Measurements from ENCODE around the gene PRRG2. TPM values are rescaled to one million over a fixed set of nuclear protein-coding genes. Genes with fewer than 3 reads are reported as not detected.

PRRG2 gene
- total RNA-seq, 4 donors from 2014 or later: 13.8 to 21.2 (median 16.7) TPM

DNA sequence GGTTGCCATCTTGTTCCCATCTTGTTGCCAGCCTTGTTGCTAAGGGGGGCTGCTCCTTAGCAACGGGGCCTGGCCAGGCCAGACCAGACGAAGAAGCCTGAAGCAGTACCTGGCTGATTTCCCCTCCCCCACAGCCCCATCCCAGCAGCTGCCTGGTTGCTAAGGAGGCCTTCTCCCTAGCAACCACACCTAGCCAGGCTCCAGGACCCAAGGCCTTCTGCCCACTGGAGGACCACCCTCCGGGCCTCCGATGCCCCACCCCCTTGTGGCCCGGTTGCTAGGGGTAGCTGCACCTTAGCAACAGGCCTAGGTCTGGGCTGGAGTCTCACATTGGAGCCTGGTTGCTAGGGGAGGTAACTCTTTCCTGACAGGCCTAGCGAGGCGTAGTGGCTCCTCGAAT lies 3.9 kb downstream of the PRRG2 start:
- Histone ChIP-seq H3K4me1 (peaks cover 12% of the 10 kb centered on the region), H3K27me3 (no peaks in the 10 kb centered on the region), H3K9me3 (no peaks in the 10 kb centered on the region), H3K4me3 (no peak overlapping the region), H3K36me3 (no peaks in the 10 kb centered on the region), H3K27ac (no peak overlapping the region)
- TF ChIP-seq POLR2A (IDR thresholded peaks at IDR 0.05) (no peak), EP300 (IDR thresholded peaks at IDR 0.05) (no peak)
- TF ChIP-seq, protein P1, sequence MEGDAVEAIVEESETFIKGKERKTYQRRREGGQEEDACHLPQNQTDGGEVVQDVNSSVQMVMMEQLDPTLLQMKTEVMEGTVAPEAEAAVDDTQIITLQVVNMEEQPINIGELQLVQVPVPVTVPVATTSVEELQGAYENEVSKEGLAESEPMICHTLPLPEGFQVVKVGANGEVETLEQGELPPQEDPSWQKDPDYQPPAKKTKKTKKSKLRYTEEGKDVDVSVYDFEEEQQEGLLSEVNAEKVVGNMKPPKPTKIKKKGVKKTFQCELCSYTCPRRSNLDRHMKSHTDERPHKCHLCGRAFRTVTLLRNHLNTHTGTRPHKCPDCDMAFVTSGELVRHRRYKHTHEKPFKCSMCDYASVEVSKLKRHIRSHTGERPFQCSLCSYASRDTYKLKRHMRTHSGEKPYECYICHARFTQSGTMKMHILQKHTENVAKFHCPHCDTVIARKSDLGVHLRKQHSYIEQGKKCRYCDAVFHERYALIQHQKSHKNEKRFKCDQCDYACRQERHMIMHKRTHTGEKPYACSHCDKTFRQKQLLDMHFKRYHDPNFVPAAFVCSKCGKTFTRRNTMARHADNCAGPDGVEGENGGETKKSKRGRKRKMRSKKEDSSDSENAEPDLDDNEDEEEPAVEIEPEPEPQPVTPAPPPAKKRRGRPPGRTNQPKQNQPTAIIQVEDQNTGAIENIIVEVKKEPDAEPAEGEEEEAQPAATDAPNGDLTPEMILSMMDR (IDR thresholded peaks at IDR 0.05): no peak
- no peak for DNase-seq (ENCODE audit: low spot score in 2 of 2)
- 65% methylated on average over 2 of the region's 8 CpGs for WGBS

DNA sequence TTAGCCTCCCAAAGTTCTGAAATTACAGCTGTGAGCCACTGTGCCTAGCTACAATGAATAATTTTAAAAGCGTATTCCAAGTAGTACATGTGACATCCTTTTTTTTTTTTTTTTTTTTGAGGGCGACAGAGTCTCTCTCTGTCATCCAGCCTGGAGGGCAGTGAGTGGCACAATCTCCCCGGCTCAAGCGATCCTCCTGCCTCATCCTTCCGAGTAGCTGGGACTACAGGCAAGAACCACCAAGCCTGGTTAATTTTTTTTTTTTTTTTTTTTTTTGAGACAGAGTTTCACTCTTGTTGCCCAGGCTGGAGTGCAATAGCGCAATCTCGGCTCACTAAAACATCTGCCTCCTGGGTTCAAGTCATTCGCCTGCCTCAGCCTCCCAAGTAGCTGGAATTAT lies 6.1 kb downstream of the PRRG2 start:
- no peak for DNase-seq (ENCODE audit: low spot score in 2 of 2)
- Histone ChIP-seq H3K27ac (no peak overlapping the region), H3K9me3 (no peaks in the 10 kb centered on the region), H3K4me1 (peaks cover 15% of the 10 kb centered on the region), H3K27me3 (no peaks in the 10 kb centered on the region), H3K4me3 (no peak overlapping the region), H3K36me3 (no peaks in the 10 kb centered on the region)
- TF ChIP-seq, protein P1 (IDR thresholded peaks at IDR 0.05): no peak
- TF ChIP-seq POLR2A (IDR thresholded peaks at IDR 0.05) (no peak), EP300 (IDR thresholded peaks at IDR 0.05) (no peak), POLR2AphosphoS5 (IDR thresholded peaks at IDR 0.05) (no peak)
- 71% methylated on average over 8 of the region's 8 CpGs for WGBS

DNA sequence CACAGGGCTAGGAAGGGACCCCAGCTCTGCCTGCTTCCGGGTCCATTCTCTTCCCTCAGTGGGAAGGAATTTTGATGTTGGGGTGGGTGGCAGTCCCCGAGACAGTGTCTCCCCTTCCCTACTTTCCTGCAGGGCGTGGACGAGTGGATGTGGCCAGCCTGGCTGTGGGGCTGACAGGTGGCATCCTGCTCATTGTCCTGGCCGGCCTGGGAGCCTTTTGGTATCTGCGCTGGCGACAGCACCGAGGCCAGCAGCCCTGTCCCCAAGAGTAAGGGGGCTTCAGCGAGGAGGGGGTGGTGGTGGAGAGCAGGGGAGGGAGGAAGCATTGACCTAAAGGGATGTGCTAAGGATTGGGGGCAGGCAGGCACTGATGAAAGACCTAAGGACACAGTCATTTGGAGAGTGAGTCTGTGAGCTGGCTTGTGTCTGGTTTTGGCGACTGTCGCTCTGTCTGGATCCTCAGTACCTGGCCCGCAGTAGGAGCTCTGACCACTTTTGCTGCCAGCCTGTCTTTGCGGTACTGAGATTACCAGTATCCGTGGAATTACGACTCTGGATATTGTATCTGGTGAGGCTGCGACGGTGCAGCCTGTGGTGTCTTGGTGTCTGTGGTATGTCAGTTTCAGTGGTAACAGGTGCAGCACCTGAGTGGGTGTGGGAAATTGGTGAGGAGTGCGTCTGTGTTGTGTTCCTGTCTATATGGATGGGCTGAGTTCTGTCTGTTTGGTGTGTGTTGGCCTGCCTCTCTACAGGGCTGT lies 7.4 kb downstream of the PRRG2 start:
- DNase-seq (ENCODE audit: low spot score in 2 of 2): no peak
- WGBS: 84% methylated on average over 17 of the region's 18 CpGs

DNA sequence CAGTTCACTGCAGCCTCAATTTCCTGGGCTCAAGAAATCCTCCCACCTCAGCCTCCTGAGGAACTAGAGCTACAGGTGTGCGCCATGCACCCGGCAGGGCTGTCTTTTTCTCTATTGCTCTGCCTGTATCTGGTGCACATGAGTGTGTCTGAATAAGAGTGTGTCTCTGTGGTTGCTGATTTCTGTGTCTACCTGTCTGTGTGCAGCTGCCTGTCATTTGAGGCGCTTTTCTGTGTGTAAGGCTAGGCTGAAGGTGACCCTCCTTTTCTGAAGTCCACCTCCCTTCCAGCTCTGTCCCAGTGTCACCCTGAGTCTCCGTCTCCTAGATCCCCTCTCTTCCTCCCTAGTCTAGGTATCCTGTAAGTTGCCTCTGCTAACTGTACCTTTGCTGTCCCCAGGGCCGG lies 8.4 kb downstream of the PRRG2 start:
- H3K4me3 ChIP-seq: peak overlapping the region; percentile 94
- H3K4me1 ChIP-seq: peaks cover 37% of the 10 kb centered on the region
- WGBS: 43% methylated on average over 5 of the region's 5 CpGs
- no peak for DNase-seq (ENCODE audit: low spot score in 2 of 2)
- no peak for TF ChIP-seq EP300 (IDR thresholded peaks at IDR 0.05)
- TF ChIP-seq POLR2AphosphoS5 (IDR thresholded peaks at IDR 0.05): no peak
- TF ChIP-seq POLR2A (IDR thresholded peaks at IDR 0.05): no peak
- TF ChIP-seq, protein P1 (IDR thresholded peaks at IDR 0.05): no peak
- no peaks in the 10 kb centered on the region for H3K27me3 ChIP-seq
- H3K27ac ChIP-seq: peak overlapping the region; percentile 91
- H3K36me3 ChIP-seq: peaks cover 6% of the 10 kb centered on the region
- H3K9me3 ChIP-seq: no peaks in the 10 kb centered on the region

More for the DNA sequence above, 7.4 kb downstream of the PRRG2 start:
- H3K27ac ChIP-seq: no peak overlapping the region
- no peak overlapping the region for H3K4me3 ChIP-seq
- no peaks in the 10 kb centered on the region for H3K36me3 ChIP-seq
- peaks cover 28% of the 10 kb centered on the region for H3K4me1 ChIP-seq
- no peaks in the 10 kb centered on the region for H3K9me3 ChIP-seq
- TF ChIP-seq, protein P1 (IDR thresholded peaks at IDR 0.05): no peak
- TF ChIP-seq EP300 (IDR thresholded peaks at IDR 0.05) (no peak), POLR2A (IDR thresholded peaks at IDR 0.05) (no peak), POLR2AphosphoS5 (IDR thresholded peaks at IDR 0.05) (no peak)
- H3K27me3 ChIP-seq: no peaks in the 10 kb centered on the region

DNA sequence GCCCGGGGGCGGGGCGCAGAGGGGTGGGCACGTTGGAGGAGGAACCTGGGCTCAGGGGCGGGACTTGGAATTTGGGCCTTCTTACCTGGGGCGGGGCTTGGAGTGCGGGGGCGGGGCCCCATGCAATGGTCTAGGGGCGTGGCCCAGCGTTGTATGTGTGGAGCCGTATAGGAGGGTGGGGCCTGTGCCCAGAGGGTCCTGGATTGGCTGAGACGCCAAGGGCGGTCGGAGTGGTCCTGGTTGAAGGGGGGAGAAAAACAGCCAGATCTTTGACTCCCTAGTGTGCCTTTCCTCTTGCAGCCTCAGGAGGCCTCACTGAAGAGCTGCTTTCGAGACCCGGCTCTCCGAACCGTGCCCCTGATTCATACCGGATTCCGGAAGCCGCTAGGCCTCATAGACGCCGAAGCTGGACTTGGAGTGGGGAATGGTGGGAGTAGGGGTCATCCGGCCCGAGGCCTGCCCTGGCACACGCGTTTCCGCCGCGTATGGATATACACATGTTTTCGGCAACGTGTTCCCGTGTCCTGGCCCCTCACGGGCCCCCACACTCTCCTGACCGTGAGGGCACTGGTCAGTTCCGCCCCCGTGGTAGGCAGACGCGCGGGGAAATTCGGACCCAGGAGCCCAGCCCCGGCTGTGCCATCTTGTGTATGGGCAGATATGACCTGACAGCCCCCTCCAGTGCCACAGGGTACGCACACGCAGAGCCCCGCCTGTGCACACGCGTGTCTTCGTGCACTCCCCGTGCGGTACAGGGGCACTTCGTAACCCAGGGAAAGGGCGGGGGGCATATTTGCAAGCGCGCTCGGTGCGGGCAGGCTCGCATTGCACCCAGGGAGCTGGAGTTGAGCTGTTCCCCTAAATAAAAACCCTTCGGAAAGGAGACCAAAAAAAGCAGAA lies 9.2 kb downstream of the PRRG2 start:
- DNase-seq (ENCODE audit: low spot score in 2 of 2): peak; percentile 97 to 98
- peaks cover 37% of the 10 kb centered on the region for H3K4me1 ChIP-seq
- H3K9me3 ChIP-seq: no peaks in the 10 kb centered on the region
- H3K36me3 ChIP-seq: peaks cover 14% of the 10 kb centered on the region
- under 1% methylated on average over 38 of the region's 58 CpGs for WGBS
- H3K27me3 ChIP-seq: no peaks in the 10 kb centered on the region
- TF ChIP-seq POLR2A (IDR thresholded peaks at IDR 0.05) (no peak), POLR2AphosphoS5 (IDR thresholded peaks at IDR 0.05) (peak in 1 of 3 donors; percentile 52)
- peak overlapping the region; percentile 94 for H3K4me3 ChIP-seq
- peak overlapping the region; percentile 91 for H3K27ac ChIP-seq
